GM19099 (cell line): Measurements from ENCODE around the gene GPR180.

Source experiments
- POLR2A ChIP-seq: IDR thresholded peaks from 3 replicates; pipeline ENCODE4 v1.6.1; 2011; ENCODE audit warnings: low read depth; ENCODE audit not compliant: insufficient read length; ENCODE audit errors: extremely low read depth

GPR180 gene

GRCh38 chr13:94601446-94602431, at the start of gene GPR180:
Gene GPR180, plus strand, starts transcription at chr13:94601857. Its CDS starts 71 bp downstream, at chr13:94601928.
- TF ChIP-seq POLR2A: peak; percentile 86

- TF ChIP-seq POLR2A: no peak
These were observed 49.6 kb upstream of the GPR180 start for GRCh38 chr13:94552095-94552494.

- TF ChIP-seq POLR2A: no peak
These were observed 47.9 kb upstream of the GPR180 start for GRCh38 chr13:94553766-94554165.

- TF ChIP-seq POLR2A: no peak
These were observed 45.6 kb upstream of the GPR180 start for GRCh38 chr13:94556041-94556440.

GRCh38 chr13:94556621-94557020, 45.0 kb upstream of the GPR180 start:
- no peak for TF ChIP-seq POLR2A

- TF ChIP-seq POLR2A: no peak
These were observed 43.9 kb upstream of the GPR180 start for GRCh38 chr13:94557684-94558235.

GRCh38 chr13:94558716-94559115, 42.9 kb upstream of the GPR180 start:
- no peak for TF ChIP-seq POLR2A

- no peak for TF ChIP-seq POLR2A
These were observed 42.3 kb upstream of the GPR180 start for GRCh38 chr13:94559222-94559795.

- TF ChIP-seq POLR2A: no peak
These were observed 41.5 kb upstream of the GPR180 start for GRCh38 chr13:94560116-94560515.

GRCh38 chr13:94561126-94561525, 40.5 kb upstream of the GPR180 start:
- TF ChIP-seq POLR2A: no peak

- no peak for TF ChIP-seq POLR2A
These were observed 34.1 kb upstream of the GPR180 start for GRCh38 chr13:94567581-94567980.

- TF ChIP-seq POLR2A: no peak
These were observed 33.2 kb upstream of the GPR180 start for GRCh38 chr13:94568443-94568842.

GRCh38 chr13:94569615-94570014, 32.0 kb upstream of the GPR180 start:
- no peak for TF ChIP-seq POLR2A

GRCh38 chr13:94579063-94579462, 22.6 kb upstream of the GPR180 start:
- TF ChIP-seq POLR2A: no peak

- no peak for TF ChIP-seq POLR2A
These were observed 17.7 kb upstream of the GPR180 start for GRCh38 chr13:94583926-94584325.
